ENCODE measurements around the gene B9D1. TPM values are rescaled to one million over a fixed set of nuclear protein-coding genes. Genes with fewer than 3 reads are reported as not detected.

The B9D1 gene
- total and polyA plus RNA-seq, 12 donors = 5.3 to 18.8 (median 10.4) TPM

DNA sequence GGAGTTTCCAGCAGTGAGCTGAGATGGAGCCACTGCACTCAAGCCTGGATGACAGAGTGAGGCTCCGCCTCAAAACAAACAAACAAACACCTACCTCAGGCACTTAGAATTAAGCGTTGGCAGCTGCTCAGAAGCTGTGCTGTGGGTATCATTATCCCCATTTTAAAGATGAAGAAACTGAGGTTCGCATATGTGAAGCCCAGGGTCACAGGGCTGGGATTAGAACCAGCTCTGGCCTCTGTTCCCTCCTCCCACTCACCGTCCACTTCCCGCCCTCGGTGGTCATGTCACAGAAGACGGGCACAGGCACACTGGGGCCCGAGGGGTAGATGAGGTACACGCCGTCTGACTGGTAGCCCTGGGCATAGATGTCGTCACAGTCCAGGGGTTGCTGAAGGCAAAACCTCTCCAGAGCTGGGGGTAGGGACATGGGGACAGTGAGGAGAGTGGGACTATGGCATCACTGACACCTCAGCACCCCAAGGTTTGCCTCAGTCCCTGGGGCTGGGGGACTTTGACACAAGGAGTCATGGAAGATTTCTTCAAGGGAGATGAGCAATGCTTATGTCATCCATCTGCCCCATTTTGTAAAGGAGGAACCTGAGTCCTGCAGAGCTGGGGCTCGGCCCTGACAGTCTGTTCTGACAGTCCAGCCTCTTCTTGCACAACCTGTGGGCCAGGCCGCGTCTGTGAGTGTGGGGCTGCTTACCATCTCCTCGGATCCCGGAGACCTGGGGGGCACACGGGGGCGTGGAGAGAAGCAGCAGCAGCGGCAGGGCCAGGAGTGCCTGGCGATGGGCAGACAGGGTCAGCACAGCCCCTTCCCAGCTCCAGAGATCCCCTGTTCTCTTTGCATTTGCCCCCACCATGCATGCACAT lies 23.8 kb upstream of the B9D1 start:
- TF ChIP-seq, protein P1, sequence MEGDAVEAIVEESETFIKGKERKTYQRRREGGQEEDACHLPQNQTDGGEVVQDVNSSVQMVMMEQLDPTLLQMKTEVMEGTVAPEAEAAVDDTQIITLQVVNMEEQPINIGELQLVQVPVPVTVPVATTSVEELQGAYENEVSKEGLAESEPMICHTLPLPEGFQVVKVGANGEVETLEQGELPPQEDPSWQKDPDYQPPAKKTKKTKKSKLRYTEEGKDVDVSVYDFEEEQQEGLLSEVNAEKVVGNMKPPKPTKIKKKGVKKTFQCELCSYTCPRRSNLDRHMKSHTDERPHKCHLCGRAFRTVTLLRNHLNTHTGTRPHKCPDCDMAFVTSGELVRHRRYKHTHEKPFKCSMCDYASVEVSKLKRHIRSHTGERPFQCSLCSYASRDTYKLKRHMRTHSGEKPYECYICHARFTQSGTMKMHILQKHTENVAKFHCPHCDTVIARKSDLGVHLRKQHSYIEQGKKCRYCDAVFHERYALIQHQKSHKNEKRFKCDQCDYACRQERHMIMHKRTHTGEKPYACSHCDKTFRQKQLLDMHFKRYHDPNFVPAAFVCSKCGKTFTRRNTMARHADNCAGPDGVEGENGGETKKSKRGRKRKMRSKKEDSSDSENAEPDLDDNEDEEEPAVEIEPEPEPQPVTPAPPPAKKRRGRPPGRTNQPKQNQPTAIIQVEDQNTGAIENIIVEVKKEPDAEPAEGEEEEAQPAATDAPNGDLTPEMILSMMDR (IDR thresholded peaks at IDR 0.05) = no peak
- Histone ChIP-seq H3K4me3 (peak overlapping the region in 9 of 10 donors; percentile 18 to 48 (median 40)), H3K4me1 (peaks cover 12 to 85% (median 54%) of the 10 kb centered on the region in 9 donors)

GRCh38 chr17:19385521-19385983 lies 23.0 kb upstream of the B9D1 start:
- Histone ChIP-seq H3K4me1 (peaks cover 12 to 85% (median 54%) of the 10 kb centered on the region in 9 donors), H3K4me3 (peak overlapping the region in 5 of 10 donors; percentile 1 to 48 (median 42)), H3K27me3 (no peaks in the 10 kb centered on the region), H3K36me3 (peaks cover 0 to 54% (median 18%) of the 10 kb centered on the region in 9 donors), H3K9me3 (no peaks in the 10 kb centered on the region), H3K27ac (peak overlapping the region; percentile 4 to 93 (median 82))
- intact Hi-C loops (cut with DNase I) = no loop called here
- 81 to 83% methylated on average over 9 of the region's 9 CpGs for WGBS, 2 donors
- TF ChIP-seq, protein P1 (IDR thresholded peaks at IDR 0.05) = no peak
- DNase-seq (no peak), ATAC-seq (no peak)

More for the DNA sequence above, 23.8 kb upstream of the B9D1 start:
- Histone ChIP-seq H3K27me3 (no peaks in the 10 kb centered on the region), H3K27ac (peak overlapping the region; percentile 32 to 93 (median 84)), H3K9me3 (no peaks in the 10 kb centered on the region), H3K36me3 (peaks cover 0 to 46% (median 12%) of the 10 kb centered on the region in 9 donors)
- DNase-seq (peak in 1 of 2 donors; percentile 51), ATAC-seq (peak in 4 of 8 donors; percentile 17 to 62 (median 26))
- WGBS, 2 donors = 53 to 57% methylated on average over 20 of the region's 20 CpGs
- intact Hi-C loops (cut with DNase I) = no loop called here

- H3K4me3 ChIP-seq = peak overlapping the region in 4 of 10 donors; percentile 1 to 48 (median 32)
- H3K36me3 ChIP-seq = peaks cover 0 to 61% (median 25%) of the 10 kb centered on the region in 9 donors
- peak overlapping the region; percentile 4 to 93 (median 76) for H3K27ac ChIP-seq
- H3K4me1 ChIP-seq = peaks cover 12 to 78% (median 54%) of the 10 kb centered on the region in 9 donors
- no peaks in the 10 kb centered on the region for H3K9me3 ChIP-seq
- TF ChIP-seq, protein P1 (IDR thresholded peaks at IDR 0.05) = no peak
- ATAC-seq (peak; percentile 54 to 80 (median 68)), DNase-seq (peak; percentile 82 to 89)
- H3K27me3 ChIP-seq = no peaks in the 10 kb centered on the region
- intact Hi-C loops (cut with DNase I) = no loop called here
- 39 to 49% methylated on average over 16 of the region's 16 CpGs for WGBS, 2 donors
These were observed 22.3 kb upstream of the B9D1 start for GRCh38 chr17:19384723-19385391.
